Measurements from ENCODE around the gene ZNF165. TPM values are rescaled to one million over a fixed set of nuclear protein-coding genes. Genes with fewer than 3 reads are reported as not detected.

The ZNF165 gene
- total and polyA plus RNA-seq, 2 of the 13 experiments (the other 11 are each of a cell fraction or from before 2014, with no cell fraction given) = 0.58 to 8.6 TPM

- TF ChIP-seq, protein P1, sequence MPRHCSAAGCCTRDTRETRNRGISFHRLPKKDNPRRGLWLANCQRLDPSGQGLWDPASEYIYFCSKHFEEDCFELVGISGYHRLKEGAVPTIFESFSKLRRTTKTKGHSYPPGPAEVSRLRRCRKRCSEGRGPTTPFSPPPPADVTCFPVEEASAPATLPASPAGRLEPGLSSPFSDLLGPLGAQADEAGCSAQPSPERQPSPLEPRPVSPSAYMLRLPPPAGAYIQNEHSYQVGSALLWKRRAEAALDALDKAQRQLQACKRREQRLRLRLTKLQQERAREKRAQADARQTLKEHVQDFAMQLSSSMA (CRISPR knock-in tag; IDR thresholded peaks at IDR 0.05) = peak; percentile 81; the same call in 1 of the 2 replicates
- TF ChIP-seq SOX6 (IDR thresholded peaks at IDR 0.05) = no peak
- TF ChIP-seq SOX6 (CRISPR knock-in tag; IDR thresholded peaks at IDR 0.05) = peak; percentile 81
- no peak; the same call in 1 of the 2 replicates for TF ChIP-seq ZXDC (CRISPR knock-in tag; IDR thresholded peaks at IDR 0.05)
- TF ChIP-seq GATAD2A (CRISPR knock-in tag; IDR thresholded peaks at IDR 0.05) = peak; percentile 82
- peak; percentile 55; the same call in 1 of the 2 replicates for TF ChIP-seq ZNF501 (CRISPR knock-in tag; IDR thresholded peaks at IDR 0.05)
- TF ChIP-seq KLF12 (CRISPR knock-in tag; IDR thresholded peaks at IDR 0.05; ENCODE audit: borderline replicate concordance) = 0 out of 2 replicates have a peak, but pooled peaks have one; percentile 18
- no peak for TF ChIP-seq JDP2 (CRISPR knock-in tag; IDR thresholded peaks at IDR 0.05; ENCODE audit: borderline replicate concordance)
- TF ChIP-seq, protein P2, sequence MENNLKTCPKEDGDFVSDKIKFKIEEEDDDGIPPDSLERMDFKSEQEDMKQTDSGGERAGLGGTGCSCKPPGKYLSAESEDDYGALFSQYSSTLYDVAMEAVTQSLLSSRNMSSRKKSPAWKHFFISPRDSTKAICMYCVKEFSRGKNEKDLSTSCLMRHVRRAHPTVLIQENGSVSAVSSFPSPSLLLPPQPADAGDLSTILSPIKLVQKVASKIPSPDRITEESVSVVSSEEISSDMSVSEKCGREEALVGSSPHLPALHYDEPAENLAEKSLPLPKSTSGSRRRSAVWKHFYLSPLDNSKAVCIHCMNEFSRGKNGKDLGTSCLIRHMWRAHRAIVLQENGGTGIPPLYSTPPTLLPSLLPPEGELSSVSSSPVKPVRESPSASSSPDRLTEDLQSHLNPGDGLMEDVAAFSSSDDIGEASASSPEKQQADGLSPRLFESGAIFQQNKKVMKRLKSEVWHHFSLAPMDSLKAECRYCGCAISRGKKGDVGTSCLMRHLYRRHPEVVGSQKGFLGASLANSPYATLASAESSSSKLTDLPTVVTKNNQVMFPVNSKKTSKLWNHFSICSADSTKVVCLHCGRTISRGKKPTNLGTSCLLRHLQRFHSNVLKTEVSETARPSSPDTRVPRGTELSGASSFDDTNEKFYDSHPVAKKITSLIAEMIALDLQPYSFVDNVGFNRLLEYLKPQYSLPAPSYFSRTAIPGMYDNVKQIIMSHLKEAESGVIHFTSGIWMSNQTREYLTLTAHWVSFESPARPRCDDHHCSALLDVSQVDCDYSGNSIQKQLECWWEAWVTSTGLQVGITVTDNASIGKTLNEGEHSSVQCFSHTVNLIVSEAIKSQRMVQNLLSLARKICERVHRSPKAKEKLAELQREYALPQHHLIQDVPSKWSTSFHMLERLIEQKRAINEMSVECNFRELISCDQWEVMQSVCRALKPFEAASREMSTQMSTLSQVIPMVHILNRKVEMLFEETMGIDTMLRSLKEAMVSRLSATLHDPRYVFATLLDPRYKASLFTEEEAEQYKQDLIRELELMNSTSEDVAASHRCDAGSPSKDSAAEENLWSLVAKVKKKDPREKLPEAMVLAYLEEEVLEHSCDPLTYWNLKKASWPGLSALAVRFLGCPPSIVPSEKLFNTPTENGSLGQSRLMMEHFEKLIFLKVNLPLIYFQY (CRISPR knock-in tag; IDR thresholded peaks at IDR 0.05; ENCODE audit: borderline replicate concordance) = peak; percentile 82; the same call in 1 of the 2 replicates
- peak; percentile 81; the same call in 1 of the 2 replicates for TF ChIP-seq ZSCAN21 (CRISPR knock-in tag; IDR thresholded peaks at IDR 0.05; ENCODE audit: borderline replicate concordance)
- no peak for TF ChIP-seq ZNF552 (CRISPR knock-in tag; IDR thresholded peaks at IDR 0.05; ENCODE audit: borderline replicate concordance)
- TF ChIP-seq CENPX (CRISPR knock-in tag; IDR thresholded peaks at IDR 0.05) = no peak
- TF ChIP-seq ZNF546 (CRISPR knock-in tag; conservative IDR thresholded peaks at IDR 0.05) = no peak
- TF ChIP-seq ZNF180 (CRISPR knock-in tag; IDR thresholded peaks at IDR 0.05; ENCODE audit: borderline replicate concordance, low read depth) = no peak
- peak; percentile 48; the same call in 1 of the 2 replicates for TF ChIP-seq THRA (CRISPR knock-in tag; IDR thresholded peaks at IDR 0.05; ENCODE audit: borderline replicate concordance)
- TF ChIP-seq ZNF713 (CRISPR knock-in tag; IDR thresholded peaks at IDR 0.05) = peak; percentile 96; the same call in 1 of the 2 replicates
Observed at GRCh38 chr6:28124350-28124970, 44.1 kb downstream of the ZNF165 start, which contains the start of gene ZSCAN16 (continued).

Data from HepG2 (cell line).